ENCODE data around the gene ARHGAP1. TPM values are rescaled to one million over a fixed set of nuclear protein-coding genes. Genes with fewer than 3 reads are reported as not detected.
A peak's percentile ranks its signal among the peaks of the same experiment; 100 is the strongest.

The ARHGAP1 gene
- total and polyA plus RNA-seq, 2 of the 13 experiments (the other 11 are each of a cell fraction or from before 2014, with no cell fraction given), result 18.6 to 30.3 TPM

DNA sequence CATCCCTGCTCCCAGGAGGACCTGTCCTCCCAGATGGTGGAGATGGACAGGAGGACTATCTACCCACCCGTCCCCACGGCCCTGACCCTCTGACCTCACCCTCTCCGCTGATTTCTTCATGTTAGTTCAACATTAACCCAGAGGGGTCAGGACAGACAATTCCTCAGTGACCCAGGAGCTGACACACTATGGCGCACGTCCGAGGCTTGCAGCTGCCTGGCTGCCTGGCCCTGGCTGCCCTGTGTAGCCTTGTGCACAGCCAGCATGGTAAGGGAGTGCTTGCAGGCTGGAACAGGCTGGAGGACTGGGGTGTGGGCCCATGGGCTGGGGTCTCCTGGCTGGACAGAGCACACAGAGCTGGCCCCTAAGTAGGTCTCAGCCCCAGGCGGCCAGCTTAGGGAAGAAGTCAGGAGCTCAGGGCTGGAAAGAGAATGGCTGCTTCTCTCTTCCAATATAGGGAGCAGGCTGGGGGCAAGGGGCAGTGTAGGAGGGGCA is 18.7 kb upstream of the ARHGAP1 start, which contains the start of gene F2 (continued):
- TF ChIP-seq, protein P1, sequence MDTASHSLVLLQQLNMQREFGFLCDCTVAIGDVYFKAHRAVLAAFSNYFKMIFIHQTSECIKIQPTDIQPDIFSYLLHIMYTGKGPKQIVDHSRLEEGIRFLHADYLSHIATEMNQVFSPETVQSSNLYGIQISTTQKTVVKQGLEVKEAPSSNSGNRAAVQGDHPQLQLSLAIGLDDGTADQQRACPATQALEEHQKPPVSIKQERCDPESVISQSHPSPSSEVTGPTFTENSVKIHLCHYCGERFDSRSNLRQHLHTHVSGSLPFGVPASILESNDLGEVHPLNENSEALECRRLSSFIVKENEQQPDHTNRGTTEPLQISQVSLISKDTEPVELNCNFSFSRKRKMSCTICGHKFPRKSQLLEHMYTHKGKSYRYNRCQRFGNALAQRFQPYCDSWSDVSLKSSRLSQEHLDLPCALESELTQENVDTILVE (CRISPR knock-in tag; IDR thresholded peaks at IDR 0.05), result peak; percentile 75
- TF ChIP-seq ZNF282 (IDR thresholded peaks at IDR 0.05; ENCODE audit: partially characterized antibody) (no peak), PAWR (CRISPR knock-in tag; IDR thresholded peaks at IDR 0.05; ENCODE audit: borderline replicate concordance) (0 out of 2 replicates have a peak, but pooled peaks have one; percentile 40), TOPORS (CRISPR knock-in tag; IDR thresholded peaks at IDR 0.05) (peak; percentile 66; the same call in 1 of the 2 replicates), ZNF235 (CRISPR knock-in tag; IDR thresholded peaks at IDR 0.05; ENCODE audit: borderline replicate concordance) (no peak), SETDB1 (CRISPR knock-in tag; IDR thresholded peaks at IDR 0.05; ENCODE audit: borderline replicate concordance) (no peak), ZNF383 (CRISPR knock-in tag; IDR thresholded peaks at IDR 0.05; ENCODE audit: borderline replicate concordance) (no peak), CBX1 (IDR thresholded peaks at IDR 0.05; ENCODE audit: low read depth) (peak; percentile 19), HCFC1 (IDR thresholded peaks at IDR 0.05; ENCODE audit: low read depth, low read length) (no peak), RBM39 (IDR thresholded peaks at IDR 0.05; ENCODE audit: low read depth, low read length, poor library complexity, severe bottlenecking) (peak; percentile 19), NBN (conservative IDR thresholded peaks at IDR 0.05) (no peak), ZNF264 (CRISPR knock-in tag; IDR thresholded peaks at IDR 0.05) (0 out of 2 replicates have a peak, but pooled peaks have one; percentile 52), LCORL (IDR thresholded peaks at IDR 0.05) (no peak), LCORL (CRISPR knock-in tag; IDR thresholded peaks at IDR 0.05) (no peak; the same call in none of the 2 replicates), MBD4 (IDR thresholded peaks at IDR 0.05; ENCODE audit: borderline replicate concordance, low read length) (no peak), POLR2AphosphoS2 (IDR thresholded peaks at IDR 0.05; ENCODE audit: low read depth, low read length) (0 out of 2 replicates have a peak, but pooled peaks have one; percentile 62), SNAI1 (CRISPR knock-in tag; IDR thresholded peaks at IDR 0.05; ENCODE audit: borderline replicate concordance) (no peak), ZNF569 (CRISPR knock-in tag; IDR thresholded peaks at IDR 0.05; ENCODE audit: borderline replicate concordance) (no peak; the same call in 1 of the 2 replicates), U2AF1 (optimal IDR thresholded peaks at IDR 0.05; ENCODE audit: low read depth, low read length) (peak; percentile 77), SRSF9 (IDR thresholded peaks at IDR 0.05; ENCODE audit: borderline replicate concordance, insufficient read depth, low read depth, low read length, poor library complexity, severe bottlenecking) (no peak)
- TF ChIP-seq, protein P2, sequence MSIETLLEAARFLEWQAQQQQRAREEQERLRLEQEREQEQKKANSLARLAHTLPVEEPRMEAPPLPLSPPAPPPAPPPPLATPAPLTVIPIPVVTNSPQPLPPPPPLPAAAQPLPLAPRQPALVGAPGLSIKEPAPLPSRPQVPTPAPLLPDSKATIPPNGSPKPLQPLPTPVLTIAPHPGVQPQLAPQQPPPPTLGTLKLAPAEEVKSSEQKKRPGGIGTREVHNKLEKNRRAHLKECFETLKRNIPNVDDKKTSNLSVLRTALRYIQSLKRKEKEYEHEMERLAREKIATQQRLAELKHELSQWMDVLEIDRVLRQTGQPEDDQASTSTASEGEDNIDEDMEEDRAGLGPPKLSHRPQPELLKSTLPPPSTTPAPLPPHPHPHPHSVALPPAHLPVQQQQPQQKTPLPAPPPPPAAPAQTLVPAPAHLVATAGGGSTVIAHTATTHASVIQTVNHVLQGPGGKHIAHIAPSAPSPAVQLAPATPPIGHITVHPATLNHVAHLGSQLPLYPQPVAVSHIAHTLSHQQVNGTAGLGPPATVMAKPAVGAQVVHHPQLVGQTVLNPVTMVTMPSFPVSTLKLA (IDR thresholded peaks at IDR 0.05), result 0 out of 2 replicates have a peak, but pooled peaks have one; percentile 9
- TF ChIP-seq, protein P3, sequence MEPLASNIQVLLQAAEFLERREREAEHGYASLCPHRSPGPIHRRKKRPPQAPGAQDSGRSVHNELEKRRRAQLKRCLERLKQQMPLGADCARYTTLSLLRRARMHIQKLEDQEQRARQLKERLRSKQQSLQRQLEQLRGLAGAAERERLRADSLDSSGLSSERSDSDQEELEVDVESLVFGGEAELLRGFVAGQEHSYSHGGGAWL (CRISPR knock-in tag; IDR thresholded peaks at IDR 0.05), result no peak; the same call in 1 of the 2 replicates
- TF ChIP-seq, protein P4, sequence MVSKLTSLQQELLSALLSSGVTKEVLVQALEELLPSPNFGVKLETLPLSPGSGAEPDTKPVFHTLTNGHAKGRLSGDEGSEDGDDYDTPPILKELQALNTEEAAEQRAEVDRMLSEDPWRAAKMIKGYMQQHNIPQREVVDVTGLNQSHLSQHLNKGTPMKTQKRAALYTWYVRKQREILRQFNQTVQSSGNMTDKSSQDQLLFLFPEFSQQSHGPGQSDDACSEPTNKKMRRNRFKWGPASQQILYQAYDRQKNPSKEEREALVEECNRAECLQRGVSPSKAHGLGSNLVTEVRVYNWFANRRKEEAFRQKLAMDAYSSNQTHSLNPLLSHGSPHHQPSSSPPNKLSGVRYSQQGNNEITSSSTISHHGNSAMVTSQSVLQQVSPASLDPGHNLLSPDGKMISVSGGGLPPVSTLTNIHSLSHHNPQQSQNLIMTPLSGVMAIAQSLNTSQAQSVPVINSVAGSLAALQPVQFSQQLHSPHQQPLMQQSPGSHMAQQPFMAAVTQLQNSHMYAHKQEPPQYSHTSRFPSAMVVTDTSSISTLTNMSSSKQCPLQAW (CRISPR knock-in tag; IDR thresholded peaks at IDR 0.05), result peak; percentile 99
- TF ChIP-seq, protein P5, sequence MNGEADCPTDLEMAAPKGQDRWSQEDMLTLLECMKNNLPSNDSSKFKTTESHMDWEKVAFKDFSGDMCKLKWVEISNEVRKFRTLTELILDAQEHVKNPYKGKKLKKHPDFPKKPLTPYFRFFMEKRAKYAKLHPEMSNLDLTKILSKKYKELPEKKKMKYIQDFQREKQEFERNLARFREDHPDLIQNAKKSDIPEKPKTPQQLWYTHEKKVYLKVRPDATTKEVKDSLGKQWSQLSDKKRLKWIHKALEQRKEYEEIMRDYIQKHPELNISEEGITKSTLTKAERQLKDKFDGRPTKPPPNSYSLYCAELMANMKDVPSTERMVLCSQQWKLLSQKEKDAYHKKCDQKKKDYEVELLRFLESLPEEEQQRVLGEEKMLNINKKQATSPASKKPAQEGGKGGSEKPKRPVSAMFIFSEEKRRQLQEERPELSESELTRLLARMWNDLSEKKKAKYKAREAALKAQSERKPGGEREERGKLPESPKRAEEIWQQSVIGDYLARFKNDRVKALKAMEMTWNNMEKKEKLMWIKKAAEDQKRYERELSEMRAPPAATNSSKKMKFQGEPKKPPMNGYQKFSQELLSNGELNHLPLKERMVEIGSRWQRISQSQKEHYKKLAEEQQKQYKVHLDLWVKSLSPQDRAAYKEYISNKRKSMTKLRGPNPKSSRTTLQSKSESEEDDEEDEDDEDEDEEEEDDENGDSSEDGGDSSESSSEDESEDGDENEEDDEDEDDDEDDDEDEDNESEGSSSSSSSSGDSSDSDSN (CRISPR knock-in tag; IDR thresholded peaks at IDR 0.05), result peak; percentile 11; the same call in 1 of the 2 replicates

Data from HepG2 (cell line).